RWPE1 (cell line): Measurements from ENCODE around the gene ECE1.
A peak's percentile ranks its signal among the peaks of the same experiment; 100 is the strongest.
"Not testable (repeated sequence)": the region's sequence is repeated elsewhere in the genome, so short reads cannot be mapped to it uniquely, and the experiment has no call there.

Experiments
- CTCF ChIA-PET: fragments of 350-600 bp; sonication (Branson Sonifier 250); formaldehyde crosslinking; extraction: SDS; loops from one replicate; lab custom pipeline; 2021; lab: Yijun Ruan, JAX
- POLR2A ChIA-PET: fragments of 400-600 bp; formaldehyde crosslinking; extraction: SDS; loops from one replicate; lab custom pipeline; 2020; ENCODE audit warnings: antibody characterized with exemption; ENCODE audit not compliant: low non-redundant PET; lab: Yijun Ruan, JAX
- DNase-seq: peaks from one replicate; pipeline ENCODE4 v3.0.0; 2012; ENCODE audit warnings: low spot score
- H3K27ac ChIP-seq: fragments of 450-650 bp; 2 replicates; pipeline ENCODE4 v1.5.1; 2017
- TF ChIP-seq, protein P1 (sequence below): fragments of 450-650 bp; conservative IDR thresholded peaks from 2 replicates; pipeline ENCODE4 v1.5.1; 2017; ENCODE audit warnings: low read depth, mild to moderate bottlenecking

ECE1 gene

DNA sequence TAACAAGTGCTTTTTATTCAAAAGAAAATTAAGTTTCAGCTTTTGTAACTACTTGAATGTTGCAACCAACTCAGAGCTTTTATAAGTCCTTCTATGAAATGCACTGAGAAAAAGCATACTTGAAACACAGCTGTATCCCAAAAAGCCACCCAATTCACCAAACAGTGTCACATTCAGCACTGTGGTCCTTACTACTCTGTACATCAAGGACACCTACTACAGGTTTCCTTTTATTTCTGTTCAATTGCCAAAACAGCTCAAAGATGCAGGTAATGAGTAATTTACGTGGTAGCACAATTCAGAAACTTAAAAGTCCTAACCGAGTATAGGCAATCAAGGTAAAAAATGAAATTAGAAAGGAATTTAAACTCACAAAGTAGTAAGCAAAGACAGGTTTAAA lies 116.0 kb downstream of the ECE1 start:
- POLR2A ChIA-PET = no interaction called here
- DNase-seq = no peak
- H3K27ac ChIP-seq = no peak overlapping the region
- CTCF ChIA-PET = interaction anchor here (0.5 kb wide), 1 partner anchor 72 kb away, joined by 3 read pairs; no protein-coding TSS in a partner anchor
- TF ChIP-seq, protein P1, sequence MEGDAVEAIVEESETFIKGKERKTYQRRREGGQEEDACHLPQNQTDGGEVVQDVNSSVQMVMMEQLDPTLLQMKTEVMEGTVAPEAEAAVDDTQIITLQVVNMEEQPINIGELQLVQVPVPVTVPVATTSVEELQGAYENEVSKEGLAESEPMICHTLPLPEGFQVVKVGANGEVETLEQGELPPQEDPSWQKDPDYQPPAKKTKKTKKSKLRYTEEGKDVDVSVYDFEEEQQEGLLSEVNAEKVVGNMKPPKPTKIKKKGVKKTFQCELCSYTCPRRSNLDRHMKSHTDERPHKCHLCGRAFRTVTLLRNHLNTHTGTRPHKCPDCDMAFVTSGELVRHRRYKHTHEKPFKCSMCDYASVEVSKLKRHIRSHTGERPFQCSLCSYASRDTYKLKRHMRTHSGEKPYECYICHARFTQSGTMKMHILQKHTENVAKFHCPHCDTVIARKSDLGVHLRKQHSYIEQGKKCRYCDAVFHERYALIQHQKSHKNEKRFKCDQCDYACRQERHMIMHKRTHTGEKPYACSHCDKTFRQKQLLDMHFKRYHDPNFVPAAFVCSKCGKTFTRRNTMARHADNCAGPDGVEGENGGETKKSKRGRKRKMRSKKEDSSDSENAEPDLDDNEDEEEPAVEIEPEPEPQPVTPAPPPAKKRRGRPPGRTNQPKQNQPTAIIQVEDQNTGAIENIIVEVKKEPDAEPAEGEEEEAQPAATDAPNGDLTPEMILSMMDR = no peak

DNA sequence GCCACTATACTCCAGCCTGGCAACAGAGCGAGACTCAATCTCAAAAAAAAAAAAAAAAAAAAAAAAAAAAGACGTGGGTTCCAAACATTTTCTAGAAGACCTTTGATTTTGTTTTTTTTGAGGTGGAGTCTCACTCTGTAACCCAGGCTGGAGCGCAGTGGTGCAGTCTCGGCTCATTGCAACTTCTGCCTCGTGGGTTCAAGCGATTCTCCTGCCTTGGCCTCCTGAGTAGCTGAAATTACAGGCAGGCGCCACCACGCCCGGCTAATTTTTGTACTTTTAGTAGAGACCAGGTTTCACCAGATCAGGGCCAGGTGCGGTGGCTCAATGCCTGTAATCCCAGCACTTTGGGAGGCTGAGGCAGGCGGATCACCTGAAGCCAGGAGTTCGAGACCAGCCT lies 117.2 kb downstream of the ECE1 start:
- DNase-seq, CTCF ChIA-PET, POLR2A ChIA-PET: not testable (repeated sequence)
- peak overlapping the region; percentile 28; the same call in 1 of the 2 replicates for H3K27ac ChIP-seq

DNA sequence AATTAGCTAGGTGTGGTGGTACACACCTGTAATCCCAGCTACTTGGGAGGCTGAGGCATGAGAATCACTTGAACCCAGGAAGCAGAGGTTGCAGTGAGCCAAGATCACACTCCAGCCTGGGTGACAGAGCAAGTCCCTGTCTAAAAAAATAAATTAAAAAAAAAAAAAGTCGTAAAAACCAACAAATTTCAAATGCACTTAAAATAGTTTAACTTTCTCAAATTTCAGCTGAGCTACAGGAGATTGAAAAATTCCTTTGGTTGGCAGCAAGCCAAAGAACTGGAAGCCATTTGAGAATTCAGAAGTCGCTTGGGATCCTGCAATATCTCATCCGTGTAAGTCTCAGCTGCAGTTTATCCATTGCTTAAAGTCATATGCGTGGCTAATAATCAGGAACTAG lies 119.4 kb downstream of the ECE1 start:
- DNase-seq, H3K27ac ChIP-seq, POLR2A ChIA-PET, CTCF ChIA-PET: not testable (repeated sequence)

DNA sequence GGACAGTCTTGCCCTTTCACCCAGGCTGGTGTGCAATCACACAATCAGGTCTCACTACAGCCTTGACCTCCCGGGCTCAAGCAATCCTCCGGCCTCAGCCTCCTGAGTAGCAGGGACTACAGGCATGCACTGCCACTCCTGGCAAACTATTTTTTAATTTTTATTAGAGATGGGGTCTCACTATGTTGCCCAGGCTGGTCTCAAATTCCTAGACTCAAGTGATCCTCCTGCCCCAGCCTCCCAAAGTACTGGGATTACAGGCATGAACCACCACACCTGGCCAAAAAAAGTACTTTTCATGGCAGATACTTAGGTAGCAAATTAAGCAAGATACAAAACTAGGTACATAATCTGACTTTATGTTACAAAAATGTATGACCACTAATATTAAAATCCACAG lies 121.8 kb downstream of the ECE1 start:
- no peak overlapping the region for H3K27ac ChIP-seq
- ChIA-PET POLR2A (no interaction called here), CTCF (no interaction called here)
- TF ChIP-seq, protein P1 = no peak
- no peak for DNase-seq
